Right cardiac atrium (tissue), 5 donors: ENCODE data around the gene ABLIM2. TPM values are rescaled to one million over a fixed set of nuclear protein-coding genes. Genes with fewer than 3 reads are reported as not detected.

Experiments used
- ATAC-seq, 2 donors: fragments of 200-7000 bp; cut with Tn5 transposase; one replicate each; pipeline versions ENCODE4 v1.8.0 to v1.9.1; 2020; ENCODE audit warnings: moderate library complexity in 2 of 2, mild to moderate bottlenecking in 1 of 2
- DNase-seq, 3 donors: peaks; one replicate each; pipeline ENCODE4 v3.0.0-alpha.2; 2020
- H3K27ac ChIP-seq: one replicate; pipeline ENCODE4 v1.5.1; 2013; ENCODE audit warnings: mild to moderate bottlenecking, low read length, control low read depth, moderate library complexity
- H3K27me3 ChIP-seq: one replicate; pipeline ENCODE4 v1.6.1; 2013; ENCODE audit not compliant: control insufficient read depth, insufficient read depth
- H3K4me1 ChIP-seq: one replicate; pipeline ENCODE4 v1.6.1; 2013; ENCODE audit warnings: low read length; ENCODE audit not compliant: control insufficient read depth, insufficient read depth
- H3K4me3 ChIP-seq: one replicate; pipeline ENCODE4 v1.5.1; 2013; ENCODE audit warnings: low read length, control low read depth
- H3K9me3 ChIP-seq: one replicate; pipeline ENCODE4 v1.6.1; 2013; ENCODE audit warnings: low read length; ENCODE audit not compliant: control insufficient read depth
- WGBS: extraction: QIAGEN DNeasy Blood & Tissue Kit; methylation state at CpG from one replicate; pipeline ENCODE4 v1.1.7; 2013; 5-methylcytosine and 5-hydroxymethylcytosine counted together
- intact Hi-C, 4 donors: fragments of 100-400 bp; cut with DNase I; formaldehyde crosslinking; loops; one replicate each; pipeline versions ENCODE4 v1.11.0 to v1.14.0; 2022 to 2023
- polyA plus RNA-seq: library from polyadenylated mRNA; stranded (reverse); fragments of 200-250 nt; gene quantifications from one replicate; pipeline ENCODE4 v1.2.3, GENCODE V29; 2013
- total RNA-seq, 4 donors: library from RNA; stranded (reverse); fragmentation: NEBNext Ultra II Directional; extraction: Animal tissue kit (Norgen Biotek cat#: 25700); gene quantifications; one replicate each; pipeline ENCODE4 v1.2.1, GENCODE V29; 2021
- donor health status: healthy with polysubstance abuse.
- donor health status: DM: no; HTN: yes; CAD: no.
- donor health status: DM: no; HTN: no; CAD: no.
- donor health status: DM: no; HTN: yes; CAD: no; lungs with severe emphysema.
- donor health status: DM: yes; HTN: yes; CAD: no.

The ABLIM2 gene
- total and polyA plus RNA-seq, 5 donors: 4.2 to 17.4 (median 8.9) TPM

DNA sequence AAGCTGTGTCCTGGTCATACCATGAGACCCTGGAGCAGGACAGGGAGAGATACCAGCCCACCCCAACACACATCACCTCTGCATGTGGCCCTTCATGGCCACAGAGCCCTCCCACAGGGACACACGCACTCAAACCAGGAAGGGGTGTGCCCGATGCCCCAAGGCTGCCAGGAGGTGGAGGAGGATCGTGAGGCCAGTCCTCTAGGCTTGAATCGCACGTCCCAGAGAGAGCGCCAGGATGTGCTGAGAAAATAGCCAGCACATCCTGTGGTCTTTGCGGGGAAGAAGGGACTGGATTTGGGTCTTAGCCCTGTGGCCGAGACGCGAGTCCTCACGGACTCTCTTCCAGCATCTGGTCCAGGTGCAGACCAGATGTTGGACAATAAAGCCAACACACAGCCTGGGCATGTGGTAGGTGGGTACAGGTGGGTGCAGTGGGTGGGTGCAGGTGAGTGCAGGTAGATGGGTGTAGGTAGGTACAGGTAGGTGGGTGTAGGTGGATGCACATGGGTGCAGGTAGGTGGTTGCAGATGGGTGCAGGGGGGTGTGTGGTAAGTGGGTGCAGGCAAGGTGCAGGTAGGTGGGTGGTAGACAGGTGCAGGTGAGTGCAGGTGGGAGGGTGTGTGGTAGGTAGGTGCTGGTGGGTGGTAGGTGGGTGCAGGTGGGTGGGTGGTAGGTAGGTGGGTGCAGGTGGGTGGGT lies 124.6 kb downstream of the ABLIM2 start:
- Histone ChIP-seq H3K9me3 (no peaks in the 10 kb centered on the region), H3K27ac (no peak overlapping the region), H3K4me1 (no peaks in the 10 kb centered on the region), H3K27me3 (no peaks in the 10 kb centered on the region), H3K4me3 (no peak overlapping the region)
- WGBS: 65% methylated on average over 11 of the region's 11 CpGs
- intact Hi-C loops: no loop called here
- DNase-seq (peak in 1 of 3 donors; percentile 6), ATAC-seq (no peak)

DNA sequence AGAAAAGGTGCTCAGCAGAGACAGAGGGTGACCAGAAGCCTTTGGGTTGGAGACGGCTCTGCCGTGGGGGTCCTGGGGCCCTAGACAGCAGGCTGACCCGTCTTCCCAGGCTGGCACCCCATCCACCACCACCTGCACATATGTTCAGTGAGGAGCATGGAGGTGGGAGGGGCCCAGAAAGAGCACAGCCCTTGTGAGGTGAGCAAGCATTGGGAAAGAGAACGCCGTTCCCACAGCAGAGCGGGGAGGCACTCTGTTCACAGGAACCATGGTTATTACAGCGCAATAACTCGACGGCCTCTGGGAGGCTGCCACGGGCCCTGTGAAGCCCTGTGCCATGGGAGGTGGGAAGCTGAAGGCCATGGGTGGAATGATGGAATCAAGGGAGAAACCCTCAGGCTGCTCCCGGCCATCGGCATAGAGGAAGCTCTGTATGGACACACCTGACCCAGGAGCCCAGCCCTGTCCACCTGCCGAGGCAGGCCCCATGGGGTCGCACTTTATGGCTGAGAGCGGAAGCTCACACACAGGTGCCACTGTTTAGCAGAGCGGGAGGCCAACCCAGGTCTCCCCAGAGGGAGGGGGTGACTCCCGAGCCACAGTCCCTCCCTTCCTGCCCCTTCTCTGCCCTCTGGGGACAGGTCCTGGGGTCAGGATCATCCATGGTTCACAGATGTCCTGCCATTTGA lies 125.4 kb downstream of the ABLIM2 start:
- H3K4me1 ChIP-seq: no peaks in the 10 kb centered on the region
- intact Hi-C loops: no loop called here
- DNase-seq: peak in 2 of 3 donors; percentile 17 to 26
- no peak overlapping the region for H3K4me3 ChIP-seq
- no peaks in the 10 kb centered on the region for H3K9me3 ChIP-seq
- H3K27me3 ChIP-seq: no peaks in the 10 kb centered on the region
- no peak overlapping the region for H3K27ac ChIP-seq
- 89% methylated on average over 17 of the region's 17 CpGs for WGBS
- no peak for ATAC-seq

DNA sequence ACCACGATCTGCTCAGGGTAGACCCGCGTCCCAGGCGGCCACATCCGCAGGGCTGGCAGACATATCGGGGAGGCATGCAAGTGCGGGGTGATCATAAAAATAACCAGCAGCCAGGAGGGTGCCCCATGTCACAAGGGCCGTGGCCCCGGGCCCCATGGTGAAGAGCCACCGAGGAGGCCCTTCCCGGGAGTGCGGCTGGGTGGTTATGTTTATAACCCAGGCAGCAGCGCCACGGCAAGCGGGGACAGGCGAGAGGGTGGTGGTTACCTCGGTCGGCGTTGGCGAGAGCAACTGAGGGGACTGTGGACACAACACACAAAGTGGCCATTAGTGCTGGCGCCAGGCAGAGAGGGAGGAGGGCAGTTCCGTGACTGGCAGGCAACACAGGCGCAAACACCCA lies 126.2 kb downstream of the ABLIM2 start:
- Histone ChIP-seq H3K27me3 (no peaks in the 10 kb centered on the region), H3K4me1 (no peaks in the 10 kb centered on the region), H3K27ac (no peak overlapping the region), H3K9me3 (no peaks in the 10 kb centered on the region), H3K4me3 (no peak overlapping the region)
- WGBS: 86% methylated on average over 23 of the region's 23 CpGs
- DNase-seq (peak in 2 of 3 donors; percentile 26 to 34), ATAC-seq (no peak)
- intact Hi-C loops: no loop called here

DNA sequence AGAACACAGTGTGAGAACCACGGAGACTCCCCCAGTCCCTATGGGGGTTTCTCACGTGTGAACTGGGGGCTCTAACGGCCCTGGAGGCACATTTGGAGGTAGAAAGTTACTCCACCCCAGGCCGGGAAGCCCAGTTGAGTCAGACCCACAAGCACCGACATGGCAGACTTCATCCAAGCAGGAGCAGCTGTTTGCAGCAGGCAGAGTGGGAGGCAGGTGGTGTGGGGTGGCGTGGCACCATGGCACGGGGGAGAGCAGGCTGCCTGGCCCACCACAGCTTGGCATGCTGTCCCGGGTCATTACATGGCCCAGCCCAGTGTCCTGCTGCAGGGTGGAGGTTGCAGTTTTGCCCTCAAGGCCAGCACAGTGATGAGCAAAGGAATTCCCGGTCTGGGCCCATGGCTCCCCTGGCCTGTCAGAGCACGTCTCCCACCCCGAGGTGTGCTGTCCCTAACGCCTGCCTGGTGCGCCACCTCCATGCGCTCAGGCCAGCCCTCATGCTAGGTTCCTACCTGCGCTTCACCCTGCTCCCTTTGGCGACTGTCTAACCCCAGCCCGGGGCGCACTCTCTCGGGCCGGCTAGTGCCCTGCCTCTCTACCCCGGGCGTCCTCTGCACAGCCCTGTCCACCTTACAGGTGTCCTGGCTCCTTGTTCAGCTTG lies 128.4 kb downstream of the ABLIM2 start:
- intact Hi-C loops: no loop called here
- Histone ChIP-seq H3K27ac (no peak overlapping the region), H3K27me3 (no peaks in the 10 kb centered on the region), H3K4me3 (no peak overlapping the region), H3K4me1 (no peaks in the 10 kb centered on the region), H3K9me3 (no peaks in the 10 kb centered on the region)
- ATAC-seq (no peak), DNase-seq (peak in 2 of 3 donors; percentile 28 to 50)
- 91% methylated on average over 22 of the region's 22 CpGs for WGBS

DNA sequence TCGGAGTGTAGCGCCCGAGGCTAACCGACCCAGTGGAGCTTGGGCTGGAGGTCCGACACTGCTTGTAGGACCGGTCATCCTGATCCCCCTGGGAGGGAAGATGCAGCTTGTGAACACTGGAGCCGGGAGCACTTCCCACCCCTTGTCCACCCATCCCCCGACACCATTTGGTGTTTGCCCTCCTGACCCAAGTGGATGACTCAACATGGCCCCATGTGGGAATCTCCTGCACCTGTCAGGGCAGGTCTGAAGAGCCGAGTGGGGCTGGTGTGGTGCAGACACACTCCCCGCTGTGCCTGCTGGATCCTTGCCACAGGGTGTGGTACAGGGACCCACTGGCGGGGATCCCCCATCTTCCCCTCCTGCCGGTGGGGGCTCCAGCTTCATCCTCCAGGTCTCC lies 128.9 kb downstream of the ABLIM2 start:
- WGBS: 76% methylated on average over 12 of the region's 12 CpGs

DNA sequence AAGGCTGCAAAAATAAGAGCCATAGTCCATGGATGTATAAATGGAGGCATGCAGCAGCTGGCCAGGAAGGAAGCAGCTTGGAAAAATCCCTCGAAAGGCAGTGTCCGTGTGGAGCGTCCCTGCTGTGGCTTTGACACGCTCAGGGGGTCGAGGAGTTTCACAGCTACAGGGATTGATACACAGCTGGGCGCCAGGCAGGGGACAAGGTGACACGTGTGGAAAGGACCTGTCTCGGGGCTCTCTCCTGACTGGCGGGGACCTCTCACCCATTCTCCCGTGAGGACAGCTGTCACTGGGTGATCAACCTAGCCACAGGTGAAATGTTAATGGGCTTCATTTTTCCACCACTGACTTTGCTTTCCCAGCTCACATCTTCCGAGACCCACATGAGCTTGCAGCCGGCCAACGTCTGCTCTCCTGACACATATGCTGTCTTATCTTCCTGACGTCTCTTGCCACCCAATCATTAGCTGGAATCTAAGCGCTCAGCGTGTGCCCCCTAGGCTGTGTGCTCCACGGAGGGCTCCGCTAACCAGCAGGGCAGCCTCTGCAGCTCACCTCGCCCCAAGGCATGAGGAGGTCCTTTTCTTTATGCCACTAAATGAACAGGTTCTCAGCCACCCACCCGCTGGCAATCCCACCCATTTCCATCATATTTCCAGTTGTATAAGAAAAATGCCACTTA lies 129.6 kb downstream of the ABLIM2 start:
- H3K27me3 ChIP-seq: no peaks in the 10 kb centered on the region
- DNase-seq (peak in 1 of 3 donors; percentile 11), ATAC-seq (no peak)
- no peak overlapping the region for H3K27ac ChIP-seq
- no peaks in the 10 kb centered on the region for H3K9me3 ChIP-seq
- H3K4me1 ChIP-seq: no peaks in the 10 kb centered on the region
- 64% methylated on average over 20 of the region's 20 CpGs for WGBS
- H3K4me3 ChIP-seq: no peak overlapping the region
- intact Hi-C loops: no loop called here

More for the DNA sequence above, 128.9 kb downstream of the ABLIM2 start:
- intact Hi-C loops: no loop called here
- Histone ChIP-seq H3K4me3 (no peak overlapping the region), H3K27ac (no peak overlapping the region), H3K9me3 (no peaks in the 10 kb centered on the region), H3K4me1 (no peaks in the 10 kb centered on the region), H3K27me3 (no peaks in the 10 kb centered on the region)
- DNase-seq (peak in 2 of 3 donors; percentile 23 to 30), ATAC-seq (no peak)

DNA sequence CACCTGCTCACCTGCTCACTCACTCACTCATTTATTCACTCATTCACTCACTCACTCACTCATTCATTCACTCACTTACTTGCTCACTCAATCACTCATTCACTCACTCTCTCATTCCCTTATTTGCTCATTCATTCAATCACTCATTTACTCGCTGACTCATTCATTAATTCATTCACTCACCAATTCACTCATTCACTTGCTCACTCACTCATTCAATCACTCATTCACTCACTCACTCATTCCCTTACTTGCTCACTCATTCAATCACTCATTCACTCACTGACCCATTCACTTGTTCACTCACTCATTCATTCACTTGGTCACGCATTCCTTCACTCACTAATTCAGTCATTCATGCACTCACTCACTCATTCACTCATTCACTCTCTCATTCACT lies 130.2 kb downstream of the ABLIM2 start:
- DNase-seq: no peak
- 94% methylated on average over 2 of the region's 2 CpGs for WGBS
- Histone ChIP-seq H3K4me3 (no peak overlapping the region), H3K9me3 (no peaks in the 10 kb centered on the region), H3K27ac (no peak overlapping the region), H3K4me1 (no peaks in the 10 kb centered on the region), H3K27me3 (no peaks in the 10 kb centered on the region)
- intact Hi-C loops: no loop called here
- no peak for ATAC-seq

DNA sequence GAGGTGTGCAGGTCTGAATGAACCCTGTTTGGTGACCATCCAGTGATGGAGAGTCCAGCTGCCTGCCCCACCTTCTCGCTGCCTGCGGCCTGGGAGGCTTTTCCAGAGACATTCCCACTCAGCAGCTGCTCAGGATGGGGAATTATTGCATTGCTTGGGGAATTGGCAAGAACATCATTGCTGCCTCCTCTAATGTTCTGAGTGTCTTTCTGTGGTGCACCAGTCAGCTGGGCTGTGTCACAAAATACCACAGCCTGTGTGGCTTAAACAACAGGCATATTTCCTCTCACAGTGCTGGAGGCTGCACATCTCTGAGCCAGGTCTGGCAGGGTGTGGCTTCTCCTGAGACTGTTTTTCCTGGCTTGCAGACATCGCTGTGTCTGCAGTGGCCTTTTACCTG lies 132.2 kb downstream of the ABLIM2 start:
- ATAC-seq (no peak), DNase-seq (no peak)
- Histone ChIP-seq H3K27me3 (no peaks in the 10 kb centered on the region), H3K4me3 (no peak overlapping the region), H3K4me1 (no peaks in the 10 kb centered on the region), H3K27ac (no peak overlapping the region), H3K9me3 (no peaks in the 10 kb centered on the region)
- 84% methylated on average over 3 of the region's 3 CpGs for WGBS
- intact Hi-C loops: no loop called here

DNA sequence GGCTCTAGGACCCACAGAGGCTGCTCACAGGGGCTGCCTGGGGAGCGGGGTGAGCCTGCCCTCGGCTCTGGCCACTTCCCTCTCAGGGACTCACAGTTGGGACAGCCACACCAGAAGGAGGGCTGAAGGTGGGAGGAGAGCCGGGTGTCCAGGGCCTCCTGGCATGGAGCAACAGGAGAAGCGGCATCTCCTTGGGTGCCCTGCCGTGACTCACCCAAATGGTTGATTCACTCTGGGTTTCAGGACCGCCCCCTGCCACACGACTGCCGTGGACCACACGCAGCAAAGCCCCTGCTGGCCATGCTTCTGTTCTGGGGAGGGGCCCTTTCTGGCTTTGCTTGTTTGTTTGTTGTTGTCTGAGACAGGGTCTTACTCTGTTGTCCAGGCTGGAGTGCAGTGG lies 132.9 kb downstream of the ABLIM2 start:
- Histone ChIP-seq H3K4me1 (no peaks in the 10 kb centered on the region), H3K27me3 (no peaks in the 10 kb centered on the region), H3K4me3 (no peak overlapping the region), H3K9me3 (no peaks in the 10 kb centered on the region), H3K27ac (no peak overlapping the region)
- ATAC-seq: no peak
- intact Hi-C loops: no loop called here
- WGBS: 91% methylated on average over 9 of the region's 9 CpGs
- DNase-seq: peak in 1 of 3 donors; percentile 13

DNA sequence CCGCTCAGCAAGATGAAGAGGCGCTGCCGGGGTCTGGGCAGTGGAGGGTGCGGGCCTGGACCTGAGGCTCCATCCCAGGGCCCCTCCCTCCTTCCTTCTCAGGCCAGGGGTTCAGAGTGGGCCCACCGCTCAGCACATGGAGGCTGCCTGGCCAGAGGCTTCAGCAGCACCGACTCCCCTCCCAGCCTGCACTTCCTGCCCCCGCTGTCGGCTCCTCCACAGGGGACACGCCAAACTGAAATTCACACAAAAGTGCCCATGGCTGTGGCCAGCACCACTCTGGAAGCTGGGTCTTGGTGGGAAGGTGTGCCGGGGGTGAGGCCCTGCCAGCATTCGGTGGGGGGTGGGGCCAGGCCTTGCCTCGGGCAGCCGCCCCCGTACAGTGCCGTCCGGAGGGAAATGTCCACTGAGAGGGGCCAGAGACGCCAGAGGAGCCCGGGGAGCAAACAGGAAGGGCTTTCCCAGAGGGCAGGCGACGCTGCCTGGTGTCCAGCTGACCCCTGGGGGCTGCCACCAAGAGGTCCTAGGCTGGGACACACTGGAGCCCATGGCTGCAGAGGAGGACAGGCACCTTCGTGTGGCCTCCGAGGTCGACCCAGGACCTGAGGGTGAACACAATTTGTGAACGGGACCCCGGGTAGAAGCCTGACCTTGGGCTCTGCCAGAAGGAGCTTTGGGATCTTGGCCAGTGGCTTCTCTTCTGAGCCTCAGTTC lies 134.4 kb downstream of the ABLIM2 start:
- intact Hi-C loops: no loop called here
- DNase-seq (peak in 1 of 3 donors; percentile 43), ATAC-seq (no peak)
- WGBS: 55% methylated on average over 25 of the region's 25 CpGs
- Histone ChIP-seq H3K27ac (no peak overlapping the region), H3K4me3 (no peak overlapping the region), H3K4me1 (no peaks in the 10 kb centered on the region), H3K9me3 (no peaks in the 10 kb centered on the region), H3K27me3 (no peaks in the 10 kb centered on the region)
